GM12878 (cell line): ENCODE data around the gene HNRNPF. TPM values are rescaled to one million over a fixed set of nuclear protein-coding genes. Genes with fewer than 3 reads are reported as not detected.

Source experiments
- ATAC-seq: fragments of 200-7000 bp; cut with Tn5 transposase; 3 replicates; pipeline ENCODE4 v1.9.1; 2020; ENCODE audit warnings: mild to moderate bottlenecking, moderate library complexity
- BruUV-seq: library from RNA; stranded (reverse); fragments of 400-500 nt; replicated peaks from 2 replicates; lab custom pipeline; 2021; lab: Mats Ljungman, UMichigan
- CTCF ChIA-PET: fragments of 300-600 bp; sonication (Branson Sonifier 250); formaldehyde crosslinking; extraction: SDS; loops from one replicate; lab custom pipeline; 2021; ENCODE audit warnings: inconsistent platforms; lab: Yijun Ruan, JAX
- POLR2A ChIA-PET: fragments of 350-600 bp; formaldehyde crosslinking; extraction: SDS; loops from one replicate; lab custom pipeline; 2021; ENCODE audit warnings: inconsistent platforms; lab: Charles Lee
- RAD21 ChIA-PET: fragments of 300-600 bp; sonication (Branson Sonifier 250); formaldehyde crosslinking; loops from one replicate; lab custom pipeline; 2023; ENCODE audit warnings: antibody characterized with exemption; ENCODE audit not compliant: unreplicated experiment; lab: Charles Lee
- SMC1A ChIA-PET: fragments of 300-600 bp; sonication (Branson Sonifier 250); formaldehyde crosslinking; loops from one replicate; lab custom pipeline; 2023; ENCODE audit not compliant: unreplicated experiment, uncharacterized antibody; lab: Charles Lee
- DNase-seq: peaks from one replicate; pipeline ENCODE4 v3.0.0-alpha.2; 2011; ENCODE audit warnings: low read depth, low spot score
- FAIRE-seq: peaks from 3 replicates; lab custom pipeline; 2011; peaks lifted over from hg19 to GRCh38; lab: Jason Lieb, UNC
- H2AFZ ChIP-seq: 2 replicates; pipeline ENCODE4 v1.6.0; 2011; ENCODE audit warnings: low read depth, low read length, control low read depth; ENCODE audit not compliant: control insufficient read depth
- H3K27ac ChIP-seq: 2 replicates; pipeline ENCODE4 v1.5.1; 2011; ENCODE audit warnings: control low read depth; ENCODE audit not compliant: control insufficient read depth, insufficient read depth
- H3K27me3 ChIP-seq, 2 experiments: replicated peaks in 1 of 2; 2 replicates each; pipeline versions ENCODE4 v1.6.0 to v1.6.1; 2011; ENCODE audit warnings: low read length in 1 of 2; ENCODE audit not compliant: control insufficient read depth in 2 of 2, insufficient read depth in 2 of 2
- H3K36me3 ChIP-seq, 2 experiments: 2 replicates each; pipeline ENCODE4 v1.5.1; 2011; ENCODE audit warnings: low read length in 1 of 2; ENCODE audit not compliant: control insufficient read depth in 2 of 2, insufficient read depth in 2 of 2
- H3K4me1 ChIP-seq: 2 replicates; pipeline ENCODE4 v1.6.1; 2011; ENCODE audit warnings: mild to moderate bottlenecking, low read length, moderate library complexity, mixed read lengths; ENCODE audit not compliant: control insufficient read depth, insufficient read depth
- H3K4me2 ChIP-seq: 2 replicates; pipeline ENCODE4 v1.6.0; 2011; ENCODE audit warnings: control low read depth; ENCODE audit not compliant: control insufficient read depth, insufficient read depth
- H3K4me3 ChIP-seq: fragments of 200-600 bp; sonication (generic); 2 replicates; pipeline ENCODE4 v1.5.1; 2016
- H3K79me2 ChIP-seq: 2 replicates; pipeline ENCODE4 v1.6.0; 2011; ENCODE audit warnings: low read length; ENCODE audit not compliant: control insufficient read depth, insufficient read depth
- H3K9ac ChIP-seq: 2 replicates; pipeline ENCODE4 v1.8.0; 2011; ENCODE audit warnings: low read length, control low read depth, mixed read lengths; ENCODE audit not compliant: control insufficient read depth, insufficient read depth
- H3K9me3 ChIP-seq: replicated peaks from 3 replicates; pipeline ENCODE4 v1.5.1; 2011; ENCODE audit warnings: mild to moderate bottlenecking, low read length; ENCODE audit not compliant: control insufficient read depth, insufficient read depth
- H4K20me1 ChIP-seq: 2 replicates; pipeline ENCODE4 v1.6.0; 2011; ENCODE audit not compliant: control insufficient read depth, insufficient read depth
- BMI1 ChIP-seq: fragments of 450-650 bp; IDR thresholded peaks from 2 replicates; pipeline ENCODE4 v1.6.1; 2016; ENCODE audit warnings: mild to moderate bottlenecking, moderate library complexity, borderline replicate concordance
- CBX5 ChIP-seq: sonication (generic); IDR thresholded peaks from 2 replicates; pipeline ENCODE4 v1.6.1; 2016; ENCODE audit warnings: low read depth, moderate library complexity, mild to moderate bottlenecking, inconsistent platforms
- CHD2 ChIP-seq: IDR thresholded peaks from 2 replicates; pipeline ENCODE4 v1.6.1; 2011; ENCODE audit warnings: low read depth, low read length, improper control_type of control experiment, borderline replicate concordance
- EED ChIP-seq: sonication (generic); IDR thresholded peaks from 2 replicates; pipeline ENCODE4 v1.6.1; 2016; ENCODE audit warnings: antibody characterized with exemption, low read depth
- GATAD2B ChIP-seq: fragments of 450-650 bp; conservative IDR thresholded peaks from 2 replicates; pipeline ENCODE4 v1.6.1; 2017; ENCODE audit warnings: low read depth, mild to moderate bottlenecking, moderate library complexity
- TBL1XR1 ChIP-seq: IDR thresholded peaks from 2 replicates; pipeline ENCODE4 v1.6.1; 2012; ENCODE audit warnings: low read depth, low read length, improper control_type of control experiment
- WGBS: methylation state at CpG from one replicate; pipeline ENCODE4 v1.1.6; 2016; ENCODE audit warnings: low lambda C conversion rate; ENCODE audit not compliant: insufficient replicate concordance, insufficient coverage; ENCODE audit errors: missing lambda C conversion rate; 5-methylcytosine and 5-hydroxymethylcytosine counted together
- in situ Hi-C: fragments of 300-500 bp; cut with MboI; formaldehyde crosslinking; loops from 9 replicates; pipeline ENCODE4 v1.14.3; 2018; ENCODE audit warnings: mixed read lengths
- intact Hi-C: fragments of 100-400 bp; cut with micrococcal nuclease; formaldehyde crosslinking; loops from one replicate; pipeline ENCODE4 v1.14.2; 2022; ENCODE audit not compliant: unreplicated experiment
- polyA plus RNA-seq, 11 experiments: library from polyadenylated mRNA; depleted of rRNA in 4 of 11; unstranded in 6 of 11; stranded (reverse) in 5 of 11; fragments of >200 nt; fragmentation: Nextera tagmentation in 4 of 11; fragmentation: Illumina TruSeq in 1 of 11; extraction: Ambion mirVana in 4 of 11; extraction: Trizol in 1 of 11; gene quantifications; 1 replicate in 1 of 11; 2 replicates in 10 of 11; pipeline versions ENCODE4 v1.2.1 to v1.2.3, GENCODE V29; 2011 to 2016; ENCODE audit warnings: inconsistent platforms in 2 of 11, missing spikeins in 2 of 11, low read depth in 1 of 11
- total RNA-seq, 4 experiments: library from RNA; depleted of rRNA in 3 of 4; stranded (reverse); fragments of >200 nt in 3 of 4; fragmentation: Illumina TruSeq in 1 of 4; extraction: Trizol in 1 of 4; gene quantifications; 2 replicates each; pipeline versions ENCODE4 v1.2.1 to v1.2.3, GENCODE V29; 2013 to 2021
- TF ChIP-seq, protein P1 (sequence below): fragments of 450-650 bp; conservative IDR thresholded peaks from 2 replicates; pipeline ENCODE4 v1.6.1; 2017; ENCODE audit warnings: mild to moderate bottlenecking, moderate library complexity
- TF ChIP-seq, protein P2 (sequence below): fragments of 450-650 bp; IDR thresholded peaks from 2 replicates; pipeline ENCODE4 v1.6.1; 2016; ENCODE audit warnings: mild to moderate bottlenecking, moderate library complexity, borderline replicate concordance

The HNRNPF gene
- total and polyA plus RNA-seq, 10 of the 15 experiments (the other 5 are each of a cell fraction or from before 2014, with no cell fraction given), result 156 to 373 (median 293) TPM

DNA sequence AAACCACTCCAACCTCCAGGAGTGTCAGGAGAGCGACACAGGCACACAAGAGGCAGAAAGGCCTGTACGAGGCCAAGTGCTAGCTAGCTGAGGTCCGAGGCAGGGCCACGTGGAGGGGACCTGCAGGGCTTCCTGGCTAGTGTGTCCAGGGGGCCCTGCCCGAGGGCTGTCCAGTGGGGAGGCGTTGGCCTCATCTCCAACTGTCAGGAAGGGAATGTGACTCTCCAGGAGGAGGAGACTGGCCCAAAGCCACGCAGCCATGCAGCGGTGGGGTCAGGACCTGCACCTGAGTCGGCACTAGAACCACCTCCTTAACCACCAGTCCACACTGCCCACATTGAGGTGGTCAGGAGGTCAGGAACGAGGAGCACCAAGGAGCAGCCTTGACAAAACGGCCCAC, 69.8 kb downstream of the HNRNPF start:
- Histone ChIP-seq H3K79me2 (no peaks in the 10 kb centered on the region), H3K9ac (no peak overlapping the region), H3K27ac (no peak overlapping the region), H3K36me3 (no peaks in the 10 kb centered on the region), H3K9me3 (no peaks in the 10 kb centered on the region), H3K4me2 (no peak overlapping the region), H4K20me1 (no peaks in the 10 kb centered on the region), H3K4me3 (no peak overlapping the region), H3K27me3 (no peaks in the 10 kb centered on the region; a peak in 1 of 4 replicates), H3K4me1 (no peaks in the 10 kb centered on the region), H2AFZ (no peak overlapping the region)
- ChIA-PET POLR2A (no interaction called here), CTCF (interaction anchor here (0.8 kb wide), 1 partner anchor 9 kb away, joined by 3 read pairs; no protein-coding TSS in a partner anchor), RAD21 (no interaction called here), SMC1A (no interaction called here)
- FAIRE-seq, result no peak
- in situ Hi-C loops (no loop called here), intact Hi-C loops (no loop called here)
- DNase-seq, result no peak
- no TSS peak for BruUV-seq
- 5% methylated on average over 11 of the region's 11 CpGs for WGBS
- TF ChIP-seq EED, result no peak
- no peak for TF ChIP-seq GATAD2B
- no peak for TF ChIP-seq CBX5
- TF ChIP-seq TBL1XR1, result no peak
- TF ChIP-seq, protein P1, sequence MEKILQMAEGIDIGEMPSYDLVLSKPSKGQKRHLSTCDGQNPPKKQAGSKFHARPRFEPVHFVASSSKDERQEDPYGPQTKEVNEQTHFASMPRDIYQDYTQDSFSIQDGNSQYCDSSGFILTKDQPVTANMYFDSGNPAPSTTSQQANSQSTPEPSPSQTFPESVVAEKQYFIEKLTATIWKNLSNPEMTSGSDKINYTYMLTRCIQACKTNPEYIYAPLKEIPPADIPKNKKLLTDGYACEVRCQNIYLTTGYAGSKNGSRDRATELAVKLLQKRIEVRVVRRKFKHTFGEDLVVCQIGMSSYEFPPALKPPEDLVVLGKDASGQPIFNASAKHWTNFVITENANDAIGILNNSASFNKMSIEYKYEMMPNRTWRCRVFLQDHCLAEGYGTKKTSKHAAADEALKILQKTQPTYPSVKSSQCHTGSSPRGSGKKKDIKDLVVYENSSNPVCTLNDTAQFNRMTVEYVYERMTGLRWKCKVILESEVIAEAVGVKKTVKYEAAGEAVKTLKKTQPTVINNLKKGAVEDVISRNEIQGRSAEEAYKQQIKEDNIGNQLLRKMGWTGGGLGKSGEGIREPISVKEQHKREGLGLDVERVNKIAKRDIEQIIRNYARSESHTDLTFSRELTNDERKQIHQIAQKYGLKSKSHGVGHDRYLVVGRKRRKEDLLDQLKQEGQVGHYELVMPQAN, result no peak
- TF ChIP-seq, protein P2, sequence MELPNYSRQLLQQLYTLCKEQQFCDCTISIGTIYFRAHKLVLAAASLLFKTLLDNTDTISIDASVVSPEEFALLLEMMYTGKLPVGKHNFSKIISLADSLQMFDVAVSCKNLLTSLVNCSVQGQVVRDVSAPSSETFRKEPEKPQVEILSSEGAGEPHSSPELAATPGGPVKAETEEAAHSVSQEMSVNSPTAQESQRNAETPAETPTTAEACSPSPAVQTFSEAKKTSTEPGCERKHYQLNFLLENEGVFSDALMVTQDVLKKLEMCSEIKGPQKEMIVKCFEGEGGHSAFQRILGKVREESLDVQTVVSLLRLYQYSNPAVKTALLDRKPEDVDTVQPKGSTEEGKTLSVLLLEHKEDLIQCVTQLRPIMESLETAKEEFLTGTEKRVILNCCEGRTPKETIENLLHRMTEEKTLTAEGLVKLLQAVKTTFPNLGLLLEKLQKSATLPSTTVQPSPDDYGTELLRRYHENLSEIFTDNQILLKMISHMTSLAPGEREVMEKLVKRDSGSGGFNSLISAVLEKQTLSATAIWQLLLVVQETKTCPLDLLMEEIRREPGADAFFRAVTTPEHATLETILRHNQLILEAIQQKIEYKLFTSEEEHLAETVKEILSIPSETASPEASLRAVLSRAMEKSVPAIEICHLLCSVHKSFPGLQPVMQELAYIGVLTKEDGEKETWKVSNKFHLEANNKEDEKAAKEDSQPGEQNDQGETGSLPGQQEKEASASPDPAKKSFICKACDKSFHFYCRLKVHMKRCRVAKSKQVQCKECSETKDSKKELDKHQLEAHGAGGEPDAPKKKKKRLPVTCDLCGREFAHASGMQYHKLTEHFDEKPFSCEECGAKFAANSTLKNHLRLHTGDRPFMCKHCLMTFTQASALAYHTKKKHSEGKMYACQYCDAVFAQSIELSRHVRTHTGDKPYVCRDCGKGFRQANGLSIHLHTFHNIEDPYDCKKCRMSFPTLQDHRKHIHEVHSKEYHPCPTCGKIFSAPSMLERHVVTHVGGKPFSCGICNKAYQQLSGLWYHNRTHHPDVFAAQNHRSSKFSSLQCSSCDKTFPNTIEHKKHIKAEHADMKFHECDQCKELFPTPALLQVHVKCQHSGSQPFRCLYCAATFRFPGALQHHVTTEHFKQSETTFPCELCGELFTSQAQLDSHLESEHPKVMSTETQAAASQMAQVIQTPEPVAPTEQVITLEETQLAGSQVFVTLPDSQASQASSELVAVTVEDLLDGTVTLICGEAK, result no peak
- no peak for TF ChIP-seq BMI1
- no peak for TF ChIP-seq CHD2
- no peak for ATAC-seq
